Inferior parietal cortex (tissue), 1 donor: ENCODE measurements around the gene EML1.
A peak's percentile ranks its signal among the peaks of the same experiment; 100 is the strongest.

Experiments
- DNase-seq: peaks from one replicate; pipeline ENCODE4 v3.0.0-alpha.2; 2016; ENCODE audit errors: extremely low spot score

EML1 gene

GRCh38 chr14:99803803-99804202 is 10.6 kb downstream of the EML1 start:
- DNase-seq, result no peak

GRCh38 chr14:99805757-99806439 is 12.7 kb downstream of the EML1 start:
- DNase-seq, result no peak

GRCh38 chr14:99806836-99807235 is 13.6 kb downstream of the EML1 start:
- DNase-seq, result no peak

GRCh38 chr14:99807413-99808153 is 14.4 kb downstream of the EML1 start:
- no peak for DNase-seq

- no peak for DNase-seq
Measured at GRCh38 chr14:99808154-99808505, 14.9 kb downstream of the EML1 start.

GRCh38 chr14:99808515-99808914 is 15.3 kb downstream of the EML1 start:
- no peak for DNase-seq

GRCh38 chr14:99809360-99809759 is 16.1 kb downstream of the EML1 start:
- no peak for DNase-seq

- DNase-seq, result no peak
Measured at GRCh38 chr14:99809859-99810558, 16.8 kb downstream of the EML1 start.

- DNase-seq, result no peak
Measured at GRCh38 chr14:99810559-99810874, 17.3 kb downstream of the EML1 start.

- no peak for DNase-seq
Measured at GRCh38 chr14:99812096-99812750, 19.0 kb downstream of the EML1 start.

- DNase-seq, result no peak
Measured at GRCh38 chr14:99812892-99813291, 19.7 kb downstream of the EML1 start.

- no peak for DNase-seq
Measured at GRCh38 chr14:99815696-99816095, 22.5 kb downstream of the EML1 start.

GRCh38 chr14:99816217-99816616 is 23.0 kb downstream of the EML1 start:
- no peak for DNase-seq

GRCh38 chr14:99816642-99817041 is 23.4 kb downstream of the EML1 start:
- no peak for DNase-seq

- DNase-seq, result no peak
Measured at GRCh38 chr14:99817331-99817730, 24.1 kb downstream of the EML1 start.

GRCh38 chr14:99818503-99819036 is 25.4 kb downstream of the EML1 start:
- DNase-seq, result no peak

GRCh38 chr14:99819514-99819913 is 26.3 kb downstream of the EML1 start:
- no peak for DNase-seq

GRCh38 chr14:99820702-99821331 is 27.6 kb downstream of the EML1 start:
- no peak for DNase-seq

GRCh38 chr14:99821519-99822508 is 28.6 kb downstream of the EML1 start:
- no peak for DNase-seq

GRCh38 chr14:99822800-99823455 is 29.7 kb downstream of the EML1 start:
- peak; percentile 53 for DNase-seq
